ENCODE measurements around the gene C2CD4A.
"Not testable (repeated sequence)": the region's sequence is repeated elsewhere in the genome, so short reads cannot be mapped to it uniquely, and the experiment has no call there.

C2CD4A gene

DNA sequence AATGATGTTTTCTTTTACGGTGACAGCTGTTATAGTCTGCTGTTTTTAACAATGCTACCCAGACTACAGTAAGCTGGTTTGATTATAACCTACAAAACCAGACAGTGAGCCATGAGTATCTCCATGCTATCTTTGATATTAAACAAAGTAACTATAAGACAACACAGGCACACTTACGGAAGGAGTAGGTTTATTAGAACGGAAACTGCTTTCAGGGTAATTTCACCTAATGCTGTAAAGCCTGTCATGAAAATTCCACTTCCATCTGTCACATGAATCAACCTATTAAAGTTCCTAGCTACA lies 39.6 kb upstream of the C2CD4A start:
- Histone ChIP-seq H3K27me3 (ENCODE audit: insufficient read depth, poor library complexity, severe bottlenecking) (no peaks in the 10 kb centered on the region), H3K27ac (ENCODE audit: poor library complexity, severe bottlenecking) (no peak overlapping the region), H3K4me3 (ENCODE audit: severe bottlenecking) (no peak overlapping the region), H3K9me3 (ENCODE audit: severe bottlenecking) (no peaks in the 10 kb centered on the region), H3K4me1 (ENCODE audit: insufficient read depth, poor library complexity, severe bottlenecking) (no peaks in the 10 kb centered on the region), H3K36me3 (ENCODE audit: low read depth) (peaks cover 31% of the 10 kb centered on the region)
- DNase-seq (ENCODE audit: low spot score): no peak
- TF ChIP-seq, protein P1, sequence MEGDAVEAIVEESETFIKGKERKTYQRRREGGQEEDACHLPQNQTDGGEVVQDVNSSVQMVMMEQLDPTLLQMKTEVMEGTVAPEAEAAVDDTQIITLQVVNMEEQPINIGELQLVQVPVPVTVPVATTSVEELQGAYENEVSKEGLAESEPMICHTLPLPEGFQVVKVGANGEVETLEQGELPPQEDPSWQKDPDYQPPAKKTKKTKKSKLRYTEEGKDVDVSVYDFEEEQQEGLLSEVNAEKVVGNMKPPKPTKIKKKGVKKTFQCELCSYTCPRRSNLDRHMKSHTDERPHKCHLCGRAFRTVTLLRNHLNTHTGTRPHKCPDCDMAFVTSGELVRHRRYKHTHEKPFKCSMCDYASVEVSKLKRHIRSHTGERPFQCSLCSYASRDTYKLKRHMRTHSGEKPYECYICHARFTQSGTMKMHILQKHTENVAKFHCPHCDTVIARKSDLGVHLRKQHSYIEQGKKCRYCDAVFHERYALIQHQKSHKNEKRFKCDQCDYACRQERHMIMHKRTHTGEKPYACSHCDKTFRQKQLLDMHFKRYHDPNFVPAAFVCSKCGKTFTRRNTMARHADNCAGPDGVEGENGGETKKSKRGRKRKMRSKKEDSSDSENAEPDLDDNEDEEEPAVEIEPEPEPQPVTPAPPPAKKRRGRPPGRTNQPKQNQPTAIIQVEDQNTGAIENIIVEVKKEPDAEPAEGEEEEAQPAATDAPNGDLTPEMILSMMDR (IDR thresholded peaks at IDR 0.05; ENCODE audit: poor library complexity, severe bottlenecking): no peak
- ATAC-seq (ENCODE audit: low read depth): no peak

DNA sequence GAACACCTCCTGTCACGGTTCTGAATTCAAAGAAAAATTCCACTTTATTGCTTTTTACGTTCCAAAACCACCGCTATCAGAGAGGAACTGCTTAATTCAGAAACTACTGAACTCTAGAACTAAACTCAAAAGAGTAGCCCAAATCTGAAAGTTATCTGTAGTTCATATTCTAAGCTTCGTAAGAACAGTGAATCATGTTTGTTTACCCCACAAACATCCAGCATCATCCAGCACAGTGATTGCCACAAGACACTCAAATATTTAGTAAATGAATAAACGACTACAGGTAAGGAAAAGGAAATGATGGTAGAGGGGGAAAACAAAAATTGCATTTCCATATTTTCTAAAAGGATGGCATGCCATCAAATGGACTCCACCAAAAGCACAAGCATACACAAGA lies 38.9 kb upstream of the C2CD4A start:
- no peak for DNase-seq (ENCODE audit: low spot score)
- H3K4me1 ChIP-seq (ENCODE audit: insufficient read depth, poor library complexity, severe bottlenecking): no peaks in the 10 kb centered on the region
- no peak for ATAC-seq (ENCODE audit: low read depth)
- H3K4me3 ChIP-seq (ENCODE audit: severe bottlenecking): no peak overlapping the region
- no peak overlapping the region for H3K27ac ChIP-seq (ENCODE audit: poor library complexity, severe bottlenecking)
- peaks cover 30% of the 10 kb centered on the region for H3K36me3 ChIP-seq (ENCODE audit: low read depth)
- H3K9me3 ChIP-seq (ENCODE audit: severe bottlenecking): no peaks in the 10 kb centered on the region
- TF ChIP-seq, protein P1 (IDR thresholded peaks at IDR 0.05; ENCODE audit: poor library complexity, severe bottlenecking): no peak
- H3K27me3 ChIP-seq (ENCODE audit: insufficient read depth, poor library complexity, severe bottlenecking): no peaks in the 10 kb centered on the region

DNA sequence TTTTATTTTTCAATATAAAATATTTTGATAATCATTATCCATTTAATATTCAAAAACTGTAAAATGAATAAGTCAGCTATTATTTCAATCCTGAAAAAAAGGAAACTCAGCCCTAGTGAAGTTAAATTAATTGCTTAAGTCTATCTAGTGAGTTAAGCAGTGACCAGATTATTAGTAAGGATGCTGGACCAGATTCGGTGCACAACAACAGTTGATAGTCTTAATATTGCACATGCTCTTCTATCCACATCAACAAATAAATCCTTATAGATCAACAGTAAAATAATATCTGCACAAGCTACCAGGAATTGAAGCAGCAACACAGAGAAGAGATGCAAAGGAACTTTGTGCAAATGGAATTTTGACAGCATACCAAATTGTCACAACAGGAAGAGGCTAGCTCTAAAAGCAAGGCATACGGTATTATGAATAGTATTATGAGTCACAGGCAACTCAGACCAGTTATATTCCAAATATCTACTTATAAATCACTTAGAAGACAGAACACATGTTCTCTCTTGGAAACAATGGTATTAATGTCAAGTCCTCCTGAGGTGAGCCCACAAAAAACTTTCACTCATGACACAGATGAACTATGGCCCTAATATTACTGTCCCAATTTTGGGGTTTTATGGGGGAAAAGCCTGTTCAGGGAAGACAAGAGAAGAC lies 31.4 kb upstream of the C2CD4A start:
- peak overlapping the region; percentile 18 for H3K27ac ChIP-seq (ENCODE audit: poor library complexity, severe bottlenecking)
- H3K9me3 ChIP-seq (ENCODE audit: severe bottlenecking): no peaks in the 10 kb centered on the region
- H3K4me3 ChIP-seq (ENCODE audit: severe bottlenecking): no peak overlapping the region
- peaks cover 15% of the 10 kb centered on the region for H3K4me1 ChIP-seq (ENCODE audit: insufficient read depth, poor library complexity, severe bottlenecking)
- TF ChIP-seq, protein P1 (IDR thresholded peaks at IDR 0.05; ENCODE audit: poor library complexity, severe bottlenecking): no peak
- H3K36me3 ChIP-seq (ENCODE audit: low read depth): peaks cover 49% of the 10 kb centered on the region
- ATAC-seq (ENCODE audit: low read depth): peak; percentile 99
- no peaks in the 10 kb centered on the region for H3K27me3 ChIP-seq (ENCODE audit: insufficient read depth, poor library complexity, severe bottlenecking)
- no peak for DNase-seq (ENCODE audit: low spot score)

DNA sequence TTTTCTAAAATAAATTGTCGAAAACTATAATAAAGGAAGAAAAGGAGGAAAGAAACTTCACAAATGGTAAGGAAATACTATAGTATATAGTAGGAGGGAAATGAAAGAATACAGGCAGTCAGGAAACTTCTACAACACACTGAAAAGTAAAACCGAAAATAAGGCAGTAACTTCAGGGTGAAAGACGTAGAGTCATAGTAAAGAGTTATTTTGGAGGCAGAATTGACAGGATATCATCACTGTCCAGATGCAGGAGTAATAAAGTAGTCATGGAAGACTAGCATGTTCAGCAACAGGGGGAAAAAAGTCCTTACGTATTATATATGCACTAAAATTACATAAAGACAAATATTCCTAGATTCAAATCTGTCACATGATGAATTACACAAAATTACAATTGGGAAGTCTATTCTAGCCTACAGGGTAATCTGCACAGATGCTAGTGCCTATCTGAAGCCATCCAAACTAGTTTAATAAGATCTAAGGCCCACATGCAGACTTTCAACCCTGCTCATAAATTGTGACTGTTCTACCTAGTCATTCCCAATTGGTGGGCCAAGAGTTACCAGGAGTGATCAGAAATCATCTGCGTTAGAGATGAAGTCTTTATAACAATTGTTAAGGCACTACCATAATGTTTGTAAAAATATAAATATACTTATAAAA lies 20.6 kb upstream of the C2CD4A start:
- no peaks in the 10 kb centered on the region for H3K9me3 ChIP-seq (ENCODE audit: severe bottlenecking)
- TF ChIP-seq, protein P1 (IDR thresholded peaks at IDR 0.05; ENCODE audit: poor library complexity, severe bottlenecking): no peak
- H3K36me3 ChIP-seq (ENCODE audit: low read depth): peaks cover 11% of the 10 kb centered on the region
- H3K27me3 ChIP-seq (ENCODE audit: insufficient read depth, poor library complexity, severe bottlenecking): no peaks in the 10 kb centered on the region
- no peak overlapping the region for H3K4me3 ChIP-seq (ENCODE audit: severe bottlenecking)
- no peak for ATAC-seq (ENCODE audit: low read depth)
- H3K27ac ChIP-seq (ENCODE audit: poor library complexity, severe bottlenecking): no peak overlapping the region
- no peaks in the 10 kb centered on the region for H3K4me1 ChIP-seq (ENCODE audit: insufficient read depth, poor library complexity, severe bottlenecking)
- DNase-seq (ENCODE audit: low spot score): no peak

DNA sequence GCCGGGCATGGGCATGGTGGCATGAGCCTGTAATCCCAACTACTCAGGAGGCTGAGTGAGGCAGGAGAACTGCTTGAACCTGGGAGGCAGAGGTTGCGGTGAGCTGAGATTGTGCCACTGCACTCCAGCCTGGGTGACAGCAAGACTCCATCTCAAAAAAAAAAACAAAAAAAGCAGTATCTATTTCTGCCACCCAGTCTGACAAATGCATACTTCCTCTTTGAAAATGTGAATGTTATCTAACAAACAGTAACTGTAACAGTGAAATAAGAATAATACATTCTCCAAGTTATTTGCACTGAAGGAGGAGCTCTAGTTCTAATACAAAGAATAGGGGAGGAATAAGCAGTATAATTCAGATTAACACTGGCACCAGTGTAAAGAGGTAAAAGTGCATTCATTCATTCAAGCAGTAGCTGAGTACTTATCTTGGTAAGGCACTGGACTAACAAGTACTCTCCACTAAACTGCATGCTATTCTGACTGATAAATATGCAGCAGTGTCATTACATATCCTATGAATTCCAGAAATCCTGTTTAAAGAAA lies 19.4 kb upstream of the C2CD4A start:
- Histone ChIP-seq H3K36me3 (ENCODE audit: low read depth) (peaks cover 3% of the 10 kb centered on the region; the same call in 1 of the 2 replicates), H3K4me1 (ENCODE audit: insufficient read depth, poor library complexity, severe bottlenecking) (peaks cover 3% of the 10 kb centered on the region), H3K27me3 (ENCODE audit: insufficient read depth, poor library complexity, severe bottlenecking) (no peaks in the 10 kb centered on the region), H3K9me3 (ENCODE audit: severe bottlenecking) (no peaks in the 10 kb centered on the region), H3K4me3 (ENCODE audit: severe bottlenecking) (no peak overlapping the region), H3K27ac (ENCODE audit: poor library complexity, severe bottlenecking) (no peak overlapping the region)
- TF ChIP-seq, protein P1 (IDR thresholded peaks at IDR 0.05; ENCODE audit: poor library complexity, severe bottlenecking): no peak
- DNase-seq (ENCODE audit: low spot score): no peak
- ATAC-seq (ENCODE audit: low read depth): no peak

DNA sequence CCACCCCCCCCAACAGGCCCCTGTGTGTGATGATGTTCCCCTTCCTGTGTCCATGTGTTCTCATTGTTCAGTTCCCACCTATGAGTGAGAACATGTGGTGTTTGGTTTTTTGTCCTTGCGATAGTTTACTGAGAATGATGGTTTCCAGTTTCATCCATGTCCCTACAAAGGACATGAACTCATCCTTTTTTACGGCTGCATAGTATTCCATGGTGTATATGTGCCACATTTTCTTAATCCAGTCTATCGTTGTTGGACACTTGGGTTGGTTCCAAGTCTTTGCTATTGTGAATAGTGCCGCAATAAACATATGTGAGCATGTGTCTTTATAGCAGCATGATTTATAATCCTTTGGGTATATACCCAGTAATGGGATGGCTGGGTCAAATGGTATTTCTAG lies 18.5 kb upstream of the C2CD4A start:
- not testable (repeated sequence) for ATAC-seq (ENCODE audit: low read depth); H3K4me3 ChIP-seq (ENCODE audit: severe bottlenecking); H3K36me3 ChIP-seq (ENCODE audit: low read depth); H3K9me3 ChIP-seq (ENCODE audit: severe bottlenecking); H3K27me3 ChIP-seq (ENCODE audit: insufficient read depth, poor library complexity, severe bottlenecking); H3K27ac ChIP-seq (ENCODE audit: poor library complexity, severe bottlenecking); DNase-seq (ENCODE audit: low spot score); H3K4me1 ChIP-seq (ENCODE audit: insufficient read depth, poor library complexity, severe bottlenecking)

Measured in RWPE2 (cell line).